Measurements from ENCODE around the gene PHKA2.

PHKA2 gene

GRCh38 chrX:18973527-18974192 is 10.3 kb downstream of the PHKA2 start:
- no peak for DNase-seq

GRCh38 chrX:18971506-18971905 is 12.4 kb downstream of the PHKA2 start:
- no peak for DNase-seq

DNA sequence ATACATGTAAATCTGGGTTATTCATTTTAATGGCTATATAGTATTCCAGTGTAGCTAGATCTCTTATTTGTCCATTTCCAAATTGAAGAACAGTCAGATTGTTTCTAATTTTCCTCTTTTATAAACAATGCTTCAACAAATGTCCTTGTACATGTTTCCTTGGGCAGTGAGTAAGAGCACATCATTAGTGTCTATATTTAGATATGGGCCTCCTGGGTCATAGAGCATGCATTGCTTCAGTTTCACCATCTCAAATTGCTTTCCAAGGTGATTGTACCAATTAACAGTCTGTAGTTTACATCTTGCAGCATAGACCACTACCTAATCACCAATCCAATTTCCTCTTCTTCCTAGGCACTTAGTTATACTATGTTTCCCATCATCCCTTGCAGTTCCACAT is 13.4 kb downstream of the PHKA2 start:
- no peak for DNase-seq

GRCh38 chrX:18966624-18967023 is 17.3 kb downstream of the PHKA2 start:
- DNase-seq = no peak

GRCh38 chrX:18964901-18965300 is 19.0 kb downstream of the PHKA2 start:
- DNase-seq = no peak

- DNase-seq = no peak
Observed at GRCh38 chrX:18964026-18964425, 19.9 kb downstream of the PHKA2 start.

DNA sequence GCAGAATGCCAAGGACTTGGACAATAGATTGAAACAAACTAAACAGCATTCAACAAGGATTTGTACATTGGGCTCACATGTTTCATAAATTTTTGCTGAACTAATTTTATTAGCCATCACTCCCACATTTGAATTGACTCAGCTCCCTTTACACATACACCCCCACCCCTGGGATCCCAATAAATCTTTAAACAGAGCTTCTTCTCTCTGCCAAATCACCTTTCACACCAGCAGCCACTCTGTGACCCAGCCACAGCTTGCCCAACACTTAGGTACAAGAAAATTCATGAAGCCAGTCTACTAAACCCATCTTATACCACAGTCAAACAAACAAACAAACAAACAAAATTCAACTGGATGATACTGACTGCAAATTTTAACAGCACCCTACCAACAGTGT is 21.6 kb downstream of the PHKA2 start:
- DNase-seq = no peak

DNA sequence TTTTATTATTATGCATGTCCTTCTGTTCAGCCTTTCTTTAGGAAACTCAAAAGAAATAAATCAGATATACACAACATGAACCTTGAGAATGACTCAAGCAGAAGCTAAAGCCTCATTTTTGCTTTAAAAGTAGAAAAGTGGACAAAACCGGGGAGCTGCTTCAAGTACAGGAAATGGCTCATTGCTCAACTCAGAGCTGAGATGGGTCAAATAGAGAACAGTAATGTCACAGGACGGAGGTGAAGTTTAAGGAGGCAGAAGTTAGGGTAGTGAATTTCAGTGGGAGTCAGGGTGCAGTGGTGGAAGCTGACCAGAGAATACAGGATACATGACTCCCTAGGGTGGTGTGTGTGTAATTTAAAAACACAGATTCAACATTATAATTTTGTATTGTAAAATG is 22.2 kb downstream of the PHKA2 start:
- no peak for DNase-seq

DNA sequence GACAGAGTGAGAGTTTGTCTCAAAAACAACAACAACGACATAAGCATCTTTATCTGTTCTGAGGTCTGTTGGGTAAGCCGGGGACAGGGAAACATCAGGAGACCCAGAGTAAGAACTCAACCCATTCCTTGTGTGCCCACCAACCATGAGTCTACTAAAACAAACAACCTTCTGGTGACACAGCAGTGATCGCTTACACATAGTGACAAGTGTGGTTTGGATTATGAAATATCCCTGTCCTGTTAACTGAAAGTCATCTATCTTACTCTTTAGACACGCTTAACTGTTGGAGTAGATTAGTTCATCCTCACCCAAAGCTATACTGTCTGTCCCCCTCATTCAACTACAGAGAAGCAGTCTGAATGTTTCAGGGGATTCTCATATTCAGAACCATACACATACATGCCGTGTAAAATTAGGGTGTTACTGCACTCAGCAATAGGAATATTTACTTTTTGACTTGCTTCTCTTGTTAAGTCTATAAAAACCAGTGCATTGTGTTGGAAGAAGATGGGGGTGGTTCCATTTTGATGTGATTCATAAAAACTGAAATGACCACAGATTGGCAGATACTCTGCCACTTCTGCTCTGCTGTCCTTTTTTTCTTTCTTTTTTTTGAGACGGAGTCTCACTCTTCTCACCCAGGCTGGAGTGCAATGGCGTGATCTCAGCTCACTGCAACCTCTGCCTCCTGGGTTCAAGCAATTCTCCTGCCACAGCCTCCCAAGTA is 27.4 kb downstream of the PHKA2 start:
- no peak for DNase-seq

DNA sequence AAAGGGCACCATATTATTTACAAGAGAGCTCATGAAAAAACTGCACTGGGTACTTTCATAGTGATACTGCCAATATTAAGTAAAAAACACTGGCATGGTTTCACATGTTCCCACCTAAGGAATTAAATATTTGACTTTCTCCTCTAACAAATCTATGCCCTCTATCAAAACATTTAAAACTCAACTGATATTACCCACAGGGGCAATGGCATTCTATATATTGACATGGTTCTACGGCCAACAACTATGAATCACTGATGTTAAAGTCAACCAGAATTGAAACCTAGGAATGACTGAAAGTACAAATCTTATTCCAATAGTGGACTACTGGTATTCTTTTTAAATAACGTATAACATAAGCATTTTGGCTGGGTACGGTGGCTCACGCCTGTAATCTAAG is 28.2 kb downstream of the PHKA2 start:
- DNase-seq = no peak

DNA sequence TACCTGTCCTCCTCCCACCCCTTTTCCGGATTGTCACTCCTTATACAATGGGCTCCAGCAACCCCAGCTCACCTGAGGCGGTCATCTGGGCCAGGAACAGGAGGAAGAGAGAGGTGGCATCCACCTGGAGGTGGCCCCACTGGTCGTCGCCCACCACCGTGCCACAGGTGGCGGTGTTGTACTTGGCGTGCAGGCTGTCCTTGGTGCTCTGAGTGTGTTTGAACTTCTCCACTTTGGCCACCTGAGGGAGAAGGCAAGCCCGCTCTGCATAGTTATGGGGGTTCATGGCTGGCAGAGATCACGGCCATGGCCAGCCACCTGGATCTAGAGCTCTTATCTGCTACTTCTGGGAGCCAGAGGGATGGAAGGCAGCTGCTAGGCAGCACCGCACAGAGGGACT is 32.9 kb downstream of the PHKA2 start:
- no peak for DNase-seq

GRCh38 chrX:18949944-18950301 is 34.0 kb downstream of the PHKA2 start:
- no peak for DNase-seq

- no peak for DNase-seq
Observed at GRCh38 chrX:18949291-18949943, 34.5 kb downstream of the PHKA2 start.

GRCh38 chrX:18946611-18947010 is 37.3 kb downstream of the PHKA2 start:
- no peak for DNase-seq

- no peak for DNase-seq
Observed at GRCh38 chrX:18946157-18946556, 37.8 kb downstream of the PHKA2 start.

GRCh38 chrX:18945483-18945882 is 38.4 kb downstream of the PHKA2 start:
- no peak for DNase-seq

GRCh38 chrX:18944482-18944881 is 39.4 kb downstream of the PHKA2 start:
- DNase-seq = no peak

DNA sequence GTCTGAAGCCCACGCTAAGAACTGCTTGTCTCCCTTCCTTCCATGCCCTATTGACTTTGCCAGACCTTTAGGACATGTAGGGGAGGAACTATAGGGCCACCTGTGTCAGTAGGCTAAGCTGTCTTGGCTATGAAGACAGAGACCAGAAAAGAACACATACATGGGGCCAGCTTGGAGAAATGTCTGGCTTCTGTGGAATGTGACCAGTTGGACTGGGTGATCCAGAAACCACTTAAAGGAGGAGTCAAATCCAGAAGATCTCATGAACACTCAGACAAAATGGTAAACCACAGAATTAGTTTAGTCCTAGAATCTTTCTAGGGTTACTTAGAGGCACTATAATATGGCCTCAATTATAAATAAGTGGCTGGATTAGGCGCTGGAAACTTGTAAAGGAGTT is 42.0 kb downstream of the PHKA2 start:
- DNase-seq = no peak

DNA sequence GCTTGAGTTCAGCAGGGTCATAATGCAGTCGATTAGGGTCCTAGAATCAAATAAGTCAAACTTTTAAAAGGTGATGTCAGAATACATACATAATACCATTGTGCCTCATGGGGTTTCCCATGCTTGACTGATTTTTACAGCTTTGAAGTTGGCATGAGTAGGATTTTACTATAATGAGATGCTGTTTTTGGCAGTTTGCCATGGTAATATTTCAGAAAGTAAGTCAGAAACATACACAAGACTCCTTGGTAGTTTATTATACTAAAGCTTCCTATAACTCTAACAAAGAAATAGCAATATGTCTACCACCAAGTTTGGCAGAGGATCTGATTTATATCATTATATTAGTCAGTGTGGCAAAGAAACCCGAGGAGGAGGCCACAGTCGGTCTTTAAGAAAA is 45.2 kb downstream of the PHKA2 start:
- no peak for DNase-seq

DNA sequence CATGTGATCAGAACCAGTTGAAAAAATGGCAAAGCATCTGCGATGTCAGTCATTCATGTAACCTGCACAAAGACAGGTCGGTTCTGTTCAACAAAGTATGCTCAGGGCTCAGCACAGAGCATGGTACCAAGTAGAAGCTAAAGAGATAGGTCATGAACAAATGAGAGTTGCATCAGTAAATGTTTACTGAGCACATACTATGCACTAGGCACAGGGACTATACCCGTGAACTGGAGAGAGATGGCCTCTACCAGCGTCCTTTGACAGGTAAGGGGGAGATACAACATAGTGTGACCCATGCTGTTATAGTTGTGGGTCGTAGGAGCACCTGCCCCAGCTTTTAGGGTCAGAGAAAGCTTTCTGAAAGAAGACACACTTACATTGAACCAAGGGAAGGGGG is 46.7 kb downstream of the PHKA2 start:
- no peak for DNase-seq

- DNase-seq = no peak
Observed at GRCh38 chrX:18935893-18936292, 48.0 kb downstream of the PHKA2 start.

GRCh38 chrX:18934708-18935107 is 49.2 kb downstream of the PHKA2 start:
- no peak for DNase-seq

DNA sequence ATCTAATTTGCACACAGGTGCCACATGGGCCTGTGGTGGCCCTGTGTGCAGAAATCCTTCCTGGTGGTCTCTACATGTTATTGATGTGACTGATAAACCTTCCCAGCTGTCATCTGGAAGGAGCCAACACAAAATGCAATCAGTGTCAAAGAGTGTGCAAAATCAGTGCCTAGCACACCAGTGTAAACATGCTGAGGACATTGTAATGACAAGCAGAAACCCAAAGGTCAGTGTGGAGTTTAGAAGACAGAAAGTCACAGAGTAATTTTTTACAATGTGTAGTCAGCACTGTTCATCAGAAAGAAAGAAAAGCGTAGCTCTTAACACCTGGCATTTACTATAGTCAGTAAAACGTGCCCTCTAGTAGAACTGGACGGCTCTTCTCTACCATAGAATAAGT is 50.3 kb downstream of the PHKA2 start:
- no peak for DNase-seq

DNA sequence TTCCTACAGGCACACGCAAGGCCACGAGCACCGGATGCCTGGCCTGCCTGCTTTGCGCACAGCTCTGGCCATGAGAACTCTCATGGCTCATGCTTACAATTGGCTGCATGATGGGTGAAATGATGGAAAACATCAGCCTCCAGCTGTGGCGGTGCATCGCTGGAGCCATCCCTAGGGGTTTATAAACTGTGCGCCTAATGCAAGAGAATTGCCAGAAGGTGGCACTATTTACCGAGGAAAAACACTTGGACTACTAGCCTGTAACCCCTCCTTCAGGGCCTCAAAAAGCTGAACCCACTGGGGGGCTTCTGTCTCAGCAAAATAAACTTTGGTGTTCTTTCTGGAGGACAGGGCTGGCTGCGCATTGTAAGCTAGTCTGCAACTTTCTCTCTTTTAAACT is 51.9 kb downstream of the PHKA2 start:
- DNase-seq = no peak

- DNase-seq = no peak
Observed at GRCh38 chrX:18929775-18930174, 54.1 kb downstream of the PHKA2 start.
